Lower leg skin (tissue), 4 donors: ENCODE data around the gene LINGO4. TPM values are rescaled to one million over a fixed set of nuclear protein-coding genes. Genes with fewer than 3 reads are reported as not detected.

ENCODE experiments used
- DNase-seq, 2 donors: peaks; one replicate each; pipeline ENCODE4 v3.0.0-alpha.2; 2019; ENCODE audit warnings: low spot score in 2 of 2
- H3K4me3 ChIP-seq: fragments of 200-600 bp; sonication (generic); 2 replicates; pipeline ENCODE4 v1.5.1; 2017; ENCODE audit warnings: mild to moderate bottlenecking, low read depth; ENCODE audit not compliant: poor library complexity, severe bottlenecking
- CTCF ChIP-seq, 3 donors: fragments of 450-650 bp; IDR thresholded peaks; one replicate each; pipeline ENCODE4 v1.5.1; 2016; ENCODE audit warnings: antibody characterized with exemption in 3 of 3, mild to moderate bottlenecking in 3 of 3, moderate library complexity in 2 of 3
- POLR2A ChIP-seq, 2 donors: fragments of 450-650 bp; IDR thresholded peaks; one replicate each; pipeline ENCODE4 v1.6.1; 2016 to 2017; ENCODE audit warnings: antibody characterized with exemption in 2 of 2, mild to moderate bottlenecking in 1 of 2, moderate library complexity in 1 of 2
- WGBS, 2 donors: methylation state at CpG; one replicate each; pipeline ENCODE4 v1.1.5; 2018; 5-methylcytosine and 5-hydroxymethylcytosine counted together
- intact Hi-C: fragments of 100-400 bp; cut with DNase I; formaldehyde crosslinking; loops from one replicate; pipeline ENCODE4 v1.15.0; 2023; ENCODE audit warnings: low total_unique reads
- total RNA-seq, 4 donors: library from RNA; depleted of rRNA; stranded (reverse); fragments of >200 nt; gene quantifications; one replicate each; pipeline ENCODE4 v1.1.0, GENCODE V29; 2016

Gene LINGO4
- total RNA-seq, 4 donors from 2014 or later: 0.17 to 0.36 (median 0.34) TPM; not detected in 1

- TF ChIP-seq CTCF (IDR thresholded peaks at IDR 0.05) (no peak), POLR2A (IDR thresholded peaks at IDR 0.05) (no peak)
- no peak overlapping the region for H3K4me3 ChIP-seq
- peak in 1 of 2 donors; percentile 75 for DNase-seq
- intact Hi-C loops: no loop called here
Measured at GRCh38 chr1:151849871-151850270, 44.7 kb upstream of the LINGO4 start.

- TF ChIP-seq CTCF (IDR thresholded peaks at IDR 0.05): no peak
- no peak for TF ChIP-seq POLR2A (IDR thresholded peaks at IDR 0.05)
- DNase-seq: peak in 1 of 2 donors; percentile 36
- intact Hi-C loops: no loop called here
- 37 to 40% methylated on average over 3 of the region's 3 CpGs for WGBS, 2 donors
- H3K4me3 ChIP-seq: no peak overlapping the region
Measured at GRCh38 chr1:151849126-151849525, 43.9 kb upstream of the LINGO4 start.

GRCh38 chr1:151847867-151848596 is 42.8 kb upstream of the LINGO4 start:
- no peak overlapping the region for H3K4me3 ChIP-seq
- DNase-seq: peak in 1 of 2 donors; percentile 78
- TF ChIP-seq POLR2A (IDR thresholded peaks at IDR 0.05) (no peak), CTCF (IDR thresholded peaks at IDR 0.05) (no peak)
- intact Hi-C loops: no loop called here
- 64 to 65% methylated on average over 11 of the region's 11 CpGs for WGBS, 2 donors

GRCh38 chr1:151846686-151847237 is 41.5 kb upstream of the LINGO4 start:
- WGBS, 2 donors: 82 to 83% methylated on average over 8 of the region's 8 CpGs
- no peak for DNase-seq
- no peak overlapping the region for H3K4me3 ChIP-seq
- intact Hi-C loops: no loop called here
- TF ChIP-seq CTCF (IDR thresholded peaks at IDR 0.05) (no peak), POLR2A (IDR thresholded peaks at IDR 0.05) (no peak)

- WGBS, 2 donors: 64 to 73% methylated on average over 6 of the region's 6 CpGs
- no peak for TF ChIP-seq POLR2A (IDR thresholded peaks at IDR 0.05)
- TF ChIP-seq CTCF (IDR thresholded peaks at IDR 0.05): no peak
- DNase-seq: no peak
- no peak overlapping the region for H3K4me3 ChIP-seq
- intact Hi-C loops: no loop called here
Measured at GRCh38 chr1:151846062-151846568, 40.9 kb upstream of the LINGO4 start.
